Keratinocyte (primary cell): ENCODE data around the gene SARS2. TPM values are rescaled to one million over a fixed set of nuclear protein-coding genes. Genes with fewer than 3 reads are reported as not detected.

Experiments
- DNase-seq: peaks from one replicate; pipeline ENCODE4 v3.0.0-alpha.2; 2011; ENCODE audit warnings: low read depth, missing footprints, low spot score
- FAIRE-seq: peaks from 2 replicates; lab custom pipeline; 2011; peaks lifted over from hg19 to GRCh38; lab: Jason Lieb, UNC
- H2AFZ ChIP-seq: 2 replicates; pipeline ENCODE4 v1.6.0; 2012; ENCODE audit warnings: low read length, control low read depth, inconsistent platforms; ENCODE audit not compliant: control insufficient read depth
- H3K27ac ChIP-seq: 2 replicates; pipeline ENCODE4 v1.5.1; 2011; ENCODE audit warnings: low read length; ENCODE audit not compliant: control insufficient read depth, insufficient read depth
- H3K27me3 ChIP-seq: 3 replicates; pipeline ENCODE4 v1.6.0; 2011; ENCODE audit warnings: low read length; ENCODE audit not compliant: control insufficient read depth, insufficient read depth; ENCODE audit errors: extremely low read depth
- H3K36me3 ChIP-seq, 2 experiments: 2 replicates in 1 of 2; 3 replicates in 1 of 2; pipeline ENCODE4 v1.5.1; 2011; ENCODE audit warnings: low read length in 2 of 2, mild to moderate bottlenecking in 1 of 2; ENCODE audit not compliant: control insufficient read depth in 2 of 2, insufficient read depth in 2 of 2; ENCODE audit errors: extremely low read depth in 1 of 2
- H3K4me1 ChIP-seq: 3 replicates; pipeline ENCODE4 v1.5.1; 2011; ENCODE audit warnings: low read length; ENCODE audit not compliant: control insufficient read depth, insufficient read depth; ENCODE audit errors: extremely low read depth
- H3K4me2 ChIP-seq: 3 replicates; pipeline ENCODE4 v1.6.0; 2011; ENCODE audit warnings: low read depth, low read length; ENCODE audit not compliant: control insufficient read depth, insufficient read depth; ENCODE audit errors: extremely low read depth
- H3K4me3 ChIP-seq, 3 experiments: fragments of 200-600 bp in 1 of 3; sonication (generic) in 1 of 3; 2 replicates in 2 of 3; 3 replicates in 1 of 3; pipeline ENCODE4 v1.5.1; 2011 to 2016; ENCODE audit warnings: low read length in 3 of 3, mild to moderate bottlenecking in 3 of 3, control low read depth in 2 of 3, inconsistent platforms in 1 of 3, low read depth in 1 of 3, mixed read lengths in 1 of 3, mixed run types in 1 of 3, moderate library complexity in 1 of 3; ENCODE audit not compliant: control insufficient read depth in 2 of 3, insufficient read depth in 2 of 3; ENCODE audit errors: extremely low read depth in 1 of 3
- H3K79me2 ChIP-seq: 2 replicates; pipeline ENCODE4 v1.6.0; 2012; ENCODE audit warnings: low read length; ENCODE audit not compliant: control insufficient read depth, insufficient read depth
- H3K9ac ChIP-seq: 3 replicates; pipeline ENCODE4 v1.6.0; 2011; ENCODE audit warnings: low read length; ENCODE audit not compliant: control insufficient read depth, insufficient read depth; ENCODE audit errors: extremely low read depth
- H3K9me1 ChIP-seq: 3 replicates; pipeline ENCODE4 v1.6.0; 2011; ENCODE audit warnings: low read length; ENCODE audit not compliant: control insufficient read depth, insufficient read depth; ENCODE audit errors: extremely low read depth
- H3K9me3 ChIP-seq: 2 replicates; pipeline ENCODE4 v1.5.1; 2012; ENCODE audit warnings: low read depth, low read length; ENCODE audit not compliant: control insufficient read depth
- H4K20me1 ChIP-seq: 3 replicates; pipeline ENCODE4 v1.6.0; 2011; ENCODE audit warnings: low read length; ENCODE audit not compliant: control insufficient read depth, insufficient read depth; ENCODE audit errors: extremely low read depth
- CTCF ChIP-seq, 3 experiments: IDR thresholded peaks in 1 of 3; conservative IDR thresholded peaks in 1 of 3; optimal IDR thresholded peaks in 1 of 3; 2 replicates in 2 of 3; 3 replicates in 1 of 3; pipeline versions ENCODE3 to v1.5.1; 2011; ENCODE audit warnings: low read length in 3 of 3, mild to moderate bottlenecking in 3 of 3, moderate library complexity in 2 of 3, control low read depth in 1 of 3, inconsistent platforms in 1 of 3; ENCODE audit not compliant: insufficient read depth in 2 of 3; ENCODE audit errors: extremely low read depth in 1 of 3
- EZH2 ChIP-seq: IDR thresholded peaks from one replicate; pipeline ENCODE4 v1.6.1; 2012; ENCODE audit warnings: inconsistent platforms, mild to moderate bottlenecking, low read length, moderate library complexity
- dilution Hi-C: fragments of 300-500 bp; cut with MboI; formaldehyde crosslinking; loops from one replicate; pipeline ENCODE4 v1.7.0; 2020; ENCODE audit warnings: low sequenced_read_pairs; ENCODE audit not compliant: extremely low pct_ligation_motif_present
- polyA plus RNA-seq, 5 experiments: library from polyadenylated mRNA; depleted of rRNA in 3 of 5; stranded (reverse) in 3 of 5; stranded (forward) in 1 of 5; unstranded in 1 of 5; fragments of >200 nt; gene quantifications; 1 replicate in 1 of 5; 2 replicates in 3 of 5; 3 replicates in 1 of 5; pipeline versions ENCODE4 v1.2.1 to v1.2.3, GENCODE V29; 2011 to 2012; ENCODE audit warnings: missing spikeins in 2 of 5, low read depth in 1 of 5, low replicate concordance in 1 of 5

The SARS2 gene
- polyA plus RNA-seq, 1 donor (not counting 4 experiments of a cell fraction or from before 2014, with no cell fraction given): 13.9 TPM

- dilution Hi-C loops: no loop called here
- peaks cover 0 to 3% of the 10 kb centered on the region in 2 experiments for H3K36me3 ChIP-seq
Measured at GRCh38 chr19:38894968-38895367, 35.6 kb downstream of the SARS2 start.

GRCh38 chr19:38893341-38893771 lies 37.2 kb downstream of the SARS2 start:
- TF ChIP-seq EZH2: no peak
- TF ChIP-seq CTCF (optimal IDR thresholded peaks at IDR 0.05 in 1 of 3, IDR thresholded peaks at IDR 0.05 in 1 of 3, conservative IDR thresholded peaks at IDR 0.05 in 1 of 3; ENCODE audit: extremely low read depth in 1 of 3, insufficient read depth in 2 of 3, low read length in 3 of 3): no peak
- Histone ChIP-seq H3K79me2 (peaks cover 4% of the 10 kb centered on the region), H3K27ac (no peak overlapping the region), H3K9ac (no peak overlapping the region), H3K9me1 (no peaks in the 10 kb centered on the region), H2AFZ (no peak overlapping the region), H3K4me1 (peaks cover 7% of the 10 kb centered on the region), H3K4me2 (no peak overlapping the region), H3K36me3 (peaks cover 7 to 10% of the 10 kb centered on the region in 2 experiments), H3K27me3 (no peaks in the 10 kb centered on the region), H4K20me1 (no peaks in the 10 kb centered on the region), H3K9me3 (no peaks in the 10 kb centered on the region), H3K4me3 (no peak overlapping the region)
- dilution Hi-C loops: no loop called here
- FAIRE-seq: no peak
- DNase-seq: no peak

More at GRCh38 chr19:38894968-38895367, 35.6 kb downstream of the SARS2 start:
- H3K4me1 ChIP-seq: peaks cover 14% of the 10 kb centered on the region
- FAIRE-seq (no peak), DNase-seq (no peak)
- H3K79me2 ChIP-seq: peaks cover 9% of the 10 kb centered on the region
- no peaks in the 10 kb centered on the region for H3K9me1 ChIP-seq
- H3K4me3 ChIP-seq: no peak overlapping the region
- no peak overlapping the region for H3K4me2 ChIP-seq
- TF ChIP-seq CTCF (optimal IDR thresholded peaks at IDR 0.05 in 1 of 3, IDR thresholded peaks at IDR 0.05 in 1 of 3, conservative IDR thresholded peaks at IDR 0.05 in 1 of 3; ENCODE audit: extremely low read depth in 1 of 3, insufficient read depth in 2 of 3, low read length in 3 of 3) (no peak), EZH2 (no peak)
- H4K20me1 ChIP-seq: no peaks in the 10 kb centered on the region
- H3K9me3 ChIP-seq: no peaks in the 10 kb centered on the region
- H2AFZ ChIP-seq: no peak overlapping the region
- H3K9ac ChIP-seq: no peak overlapping the region
- H3K27ac ChIP-seq: no peak overlapping the region
- no peaks in the 10 kb centered on the region for H3K27me3 ChIP-seq
